Caco-2 (cell line): ENCODE results near the gene ASTN2. TPM values are rescaled to one million over a fixed set of nuclear protein-coding genes. Genes with fewer than 3 reads are reported as not detected.

ENCODE experiments used
- BruUV-seq: library from RNA; stranded (reverse); fragments of 400-500 nt; replicated peaks from 2 replicates; lab custom pipeline; 2021; lab: Mats Ljungman, UMichigan
- CTCF ChIA-PET: fragments of 300-600 bp; sonication (Branson Sonifier 250); formaldehyde crosslinking; loops from one replicate; lab custom pipeline; 2022; ENCODE audit warnings: antibody characterized with exemption; lab: Charles Lee
- POLR2A ChIA-PET: fragments of 300-600 bp; sonication (Branson Sonifier 250); formaldehyde crosslinking; loops from one replicate; lab custom pipeline; 2022; ENCODE audit warnings: antibody characterized with exemption; lab: Charles Lee
- DNase-seq, 2 experiments: peaks; one replicate each; pipeline versions ENCODE4 v3.0.0 to v3.0.0-alpha.2; 2020 to 2022
- H3K27me3 ChIP-seq: replicated peaks from 2 replicates; pipeline ENCODE4 v1.6.0; 2011; ENCODE audit warnings: low read length; ENCODE audit not compliant: control insufficient read depth, insufficient read depth
- H3K36me3 ChIP-seq: 2 replicates; pipeline ENCODE4 v1.5.1; 2011; ENCODE audit warnings: low read length; ENCODE audit not compliant: control insufficient read depth, insufficient read depth
- H3K4me1 ChIP-seq: fragments of 250-450 bp; sonication (Bioruptor Pico); 2 replicates; pipeline ENCODE4 v1.5.1; 2020; ENCODE audit warnings: mild to moderate bottlenecking
- H3K4me3 ChIP-seq: 2 replicates; pipeline ENCODE4 v1.5.1; 2011; ENCODE audit warnings: low read depth, mild to moderate bottlenecking, control low read depth, low read length
- H3K9me3 ChIP-seq: fragments of 250-450 bp; sonication (Bioruptor Pico); 2 replicates; pipeline ENCODE4 v1.5.1; 2020; ENCODE audit warnings: mild to moderate bottlenecking, moderate library complexity
- H3K27ac Mint-ChIP-seq: one replicate; pipeline ENCODE4 v1.8.0; 2022; ENCODE audit warnings: mixed read lengths; ENCODE audit not compliant: unreplicated experiment
- H3K27me3 Mint-ChIP-seq: one replicate; pipeline ENCODE4 v1.8.0; 2022; ENCODE audit warnings: mixed read lengths; ENCODE audit not compliant: insufficient read depth, unreplicated experiment
- H3K36me3 Mint-ChIP-seq: one replicate; pipeline ENCODE4 v1.8.0; 2022; ENCODE audit warnings: mild to moderate bottlenecking, mixed read lengths; ENCODE audit not compliant: insufficient read depth, unreplicated experiment
- H3K4me1 Mint-ChIP-seq: one replicate; pipeline ENCODE4 v1.8.0; 2022; ENCODE audit warnings: low read depth, mixed read lengths; ENCODE audit not compliant: unreplicated experiment
- H3K4me3 Mint-ChIP-seq: one replicate; pipeline ENCODE4 v1.8.0; 2022; ENCODE audit warnings: mild to moderate bottlenecking, moderate library complexity, mixed read lengths; ENCODE audit not compliant: unreplicated experiment
- H3K9me3 Mint-ChIP-seq: one replicate; pipeline ENCODE4 v1.8.0; 2022; ENCODE audit warnings: mixed read lengths; ENCODE audit not compliant: unreplicated experiment
- CTCF ChIP-seq, 2 experiments: fragments of 200-600 bp in 1 of 2; IDR thresholded peaks; 1 replicate in 1 of 2; 2 replicates in 1 of 2; pipeline versions ENCODE4 v1.5.1 to v1.8.0; 2011 to 2022; ENCODE audit warnings: antibody characterized with exemption in 1 of 2, control low read depth in 1 of 2, inconsistent platforms in 1 of 2, low read depth in 1 of 2, low read length in 1 of 2, mild to moderate bottlenecking in 1 of 2, moderate library complexity in 1 of 2; ENCODE audit not compliant: insufficient read depth in 1 of 2, severe bottlenecking in 1 of 2, unreplicated experiment in 1 of 2
- intact Hi-C: fragments of 100-400 bp; cut with micrococcal nuclease; formaldehyde crosslinking; loops from one replicate; pipeline ENCODE4 v1.10.0; 2022; ENCODE audit not compliant: unreplicated experiment
- total RNA-seq: library from RNA; stranded (reverse); gene quantifications from 2 replicates; pipeline ENCODE4 v1.2.3, GENCODE V29; 2022

Gene ASTN2
- total RNA-seq, 1 experiment from 2014 or later, result 12.7 TPM

- TF ChIP-seq CTCF (IDR thresholded peaks at IDR 0.05; ENCODE audit: insufficient read depth in 1 of 2, low read depth in 1 of 2, low read length in 1 of 2, severe bottlenecking in 1 of 2, unreplicated experiment in 1 of 2), result no peak
- Histone ChIP-seq H3K9me3 (no peaks in the 10 kb centered on the region), H3K4me3 (no peak overlapping the region), H3K36me3 (no peaks in the 10 kb centered on the region; the same call in 1 of the 2 replicates), H3K4me1 (peaks cover 26% of the 10 kb centered on the region), H3K27me3 (no peaks in the 10 kb centered on the region)
- Mint-ChIP-seq H3K36me3 (no peaks in the 10 kb centered on the region), H3K27ac (peak overlapping the region; percentile 80), H3K27me3 (no peaks in the 10 kb centered on the region), H3K4me1 (peaks cover 19% of the 10 kb centered on the region), H3K9me3 (no peaks in the 10 kb centered on the region), H3K4me3 (peak overlapping the region; percentile 27)
- peak; percentile 40 to 42 for DNase-seq
- intact Hi-C loops, result loop anchor here (1.0 kb wide), 2 partner anchors 20 to 43 kb away; no protein-coding TSS in a partner anchor
- ChIA-PET CTCF (no interaction called here), POLR2A (no interaction called here)
- BruUV-seq, result no TSS peak
Observed at GRCh38 chr9:116546711-116547581, 867.9 kb downstream of the ASTN2 start.

- no peak for TF ChIP-seq CTCF (IDR thresholded peaks at IDR 0.05; ENCODE audit: insufficient read depth in 1 of 2, low read depth in 1 of 2, low read length in 1 of 2, severe bottlenecking in 1 of 2, unreplicated experiment in 1 of 2)
- H3K4me3 Mint-ChIP-seq, result no peak overlapping the region
Observed at GRCh38 chr9:116544896-116545295, 870.0 kb downstream of the ASTN2 start.

GRCh38 chr9:116543731-116544400 lies 871.0 kb downstream of the ASTN2 start:
- H3K9me3 Mint-ChIP-seq, result peaks cover 6% of the 10 kb centered on the region
- POLR2A ChIA-PET, result no interaction called here
- intact Hi-C loops, result no loop called here
- peaks cover 22% of the 10 kb centered on the region for H3K4me1 ChIP-seq
- no peak overlapping the region for H3K4me3 Mint-ChIP-seq
- H3K27me3 Mint-ChIP-seq, result no peaks in the 10 kb centered on the region
- no peaks in the 10 kb centered on the region for H3K27me3 ChIP-seq
- no peaks in the 10 kb centered on the region for H3K9me3 ChIP-seq
- DNase-seq, result no peak
- no TSS peak for BruUV-seq
- H3K36me3 Mint-ChIP-seq, result no peaks in the 10 kb centered on the region
- no peaks in the 10 kb centered on the region; the same call in 1 of the 2 replicates for H3K36me3 ChIP-seq
- H3K4me1 Mint-ChIP-seq, result peaks cover 15% of the 10 kb centered on the region
- H3K4me3 ChIP-seq, result no peak overlapping the region
- no peak for TF ChIP-seq CTCF (IDR thresholded peaks at IDR 0.05; ENCODE audit: insufficient read depth in 1 of 2, low read depth in 1 of 2, low read length in 1 of 2, severe bottlenecking in 1 of 2, unreplicated experiment in 1 of 2)
- no peak overlapping the region for H3K27ac Mint-ChIP-seq
- CTCF ChIA-PET, result interaction anchor here (0.6 kb wide), 1 partner anchor 95 kb away, joined by 3 read pairs; no protein-coding TSS in a partner anchor

More at GRCh38 chr9:116544896-116545295, 870.0 kb downstream of the ASTN2 start:
- BruUV-seq, result no TSS peak
- Mint-ChIP-seq H3K36me3 (no peaks in the 10 kb centered on the region), H3K27me3 (no peaks in the 10 kb centered on the region), H3K27ac (no peak overlapping the region), H3K4me1 (peaks cover 19% of the 10 kb centered on the region), H3K9me3 (no peaks in the 10 kb centered on the region)
- Histone ChIP-seq H3K36me3 (no peaks in the 10 kb centered on the region; the same call in 1 of the 2 replicates), H3K27me3 (no peaks in the 10 kb centered on the region), H3K4me1 (peaks cover 26% of the 10 kb centered on the region), H3K4me3 (no peak overlapping the region), H3K9me3 (no peaks in the 10 kb centered on the region)
- CTCF ChIA-PET, result no interaction called here
- no peak for DNase-seq
- intact Hi-C loops, result no loop called here
- POLR2A ChIA-PET, result no interaction called here
